GM21528 (cell line): ENCODE results near the gene INHBE.
"Not testable (repeated sequence)": the region's sequence is repeated elsewhere in the genome, so short reads cannot be mapped to it uniquely, and the experiment has no call there.

ENCODE experiments used
- ATAC-seq: cut with Tn5 transposase; IDR thresholded peaks from one replicate; pipeline ENCODE4 v1.9.1; 2021; ENCODE audit warnings: mild to moderate bottlenecking, moderate library complexity; ENCODE audit not compliant: unreplicated experiment, low FRiP score

The INHBE gene

GRCh38 chr12:57491393-57492280 lies 36.5 kb downstream of the INHBE start:
- no peak for ATAC-seq

DNA sequence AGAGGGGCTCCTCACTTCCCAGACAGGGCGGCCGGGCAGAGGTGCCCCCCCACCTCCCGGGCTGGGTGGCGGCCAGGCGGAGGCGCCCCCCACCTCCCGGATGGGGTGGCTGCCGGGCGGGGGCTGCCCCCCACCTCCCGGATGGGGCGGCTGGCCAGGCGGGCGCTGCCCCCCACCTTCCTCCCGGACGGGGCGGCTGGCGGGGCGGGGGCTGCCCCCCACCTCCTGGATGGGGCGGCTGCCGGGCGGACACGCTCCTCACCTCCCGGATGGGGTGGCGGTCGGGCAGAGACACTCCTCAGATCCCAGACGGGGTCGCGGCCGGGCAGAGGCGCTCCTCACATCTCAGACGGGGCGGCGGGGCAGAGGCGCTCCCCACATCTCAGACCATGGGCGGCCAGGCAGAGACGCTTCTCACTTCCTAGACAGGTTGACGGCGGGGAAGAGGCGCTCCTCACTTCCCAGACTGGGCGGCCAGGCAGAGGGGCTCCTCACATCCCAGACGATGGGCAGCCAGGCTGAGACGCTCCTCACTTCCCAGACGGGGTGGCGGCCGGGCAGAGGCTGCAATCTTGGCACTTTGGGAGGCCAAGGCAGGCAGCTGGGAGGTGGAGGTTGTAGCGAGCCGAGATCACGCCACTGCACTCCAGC lies 40.1 kb downstream of the INHBE start:
- ATAC-seq, result not testable (repeated sequence)

DNA sequence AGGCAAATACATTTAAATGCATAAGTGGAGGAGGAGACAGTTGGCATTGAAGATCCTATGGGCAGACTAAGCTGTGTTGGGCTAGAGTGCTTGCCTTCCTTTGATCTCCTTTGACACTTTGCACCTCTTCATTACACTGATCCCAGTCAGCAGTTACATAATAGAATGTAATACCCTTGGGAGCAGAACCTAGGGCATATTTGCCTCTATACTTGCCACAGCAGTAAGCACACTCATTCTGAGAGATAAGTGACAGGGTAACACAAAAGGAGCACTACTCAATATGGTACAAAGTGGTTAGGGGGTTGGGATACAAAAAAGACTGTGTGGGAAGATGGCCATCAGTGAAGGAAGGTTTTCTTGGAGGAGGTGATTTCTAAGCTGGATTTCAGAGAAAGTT lies 41.7 kb downstream of the INHBE start:
- no peak for ATAC-seq

DNA sequence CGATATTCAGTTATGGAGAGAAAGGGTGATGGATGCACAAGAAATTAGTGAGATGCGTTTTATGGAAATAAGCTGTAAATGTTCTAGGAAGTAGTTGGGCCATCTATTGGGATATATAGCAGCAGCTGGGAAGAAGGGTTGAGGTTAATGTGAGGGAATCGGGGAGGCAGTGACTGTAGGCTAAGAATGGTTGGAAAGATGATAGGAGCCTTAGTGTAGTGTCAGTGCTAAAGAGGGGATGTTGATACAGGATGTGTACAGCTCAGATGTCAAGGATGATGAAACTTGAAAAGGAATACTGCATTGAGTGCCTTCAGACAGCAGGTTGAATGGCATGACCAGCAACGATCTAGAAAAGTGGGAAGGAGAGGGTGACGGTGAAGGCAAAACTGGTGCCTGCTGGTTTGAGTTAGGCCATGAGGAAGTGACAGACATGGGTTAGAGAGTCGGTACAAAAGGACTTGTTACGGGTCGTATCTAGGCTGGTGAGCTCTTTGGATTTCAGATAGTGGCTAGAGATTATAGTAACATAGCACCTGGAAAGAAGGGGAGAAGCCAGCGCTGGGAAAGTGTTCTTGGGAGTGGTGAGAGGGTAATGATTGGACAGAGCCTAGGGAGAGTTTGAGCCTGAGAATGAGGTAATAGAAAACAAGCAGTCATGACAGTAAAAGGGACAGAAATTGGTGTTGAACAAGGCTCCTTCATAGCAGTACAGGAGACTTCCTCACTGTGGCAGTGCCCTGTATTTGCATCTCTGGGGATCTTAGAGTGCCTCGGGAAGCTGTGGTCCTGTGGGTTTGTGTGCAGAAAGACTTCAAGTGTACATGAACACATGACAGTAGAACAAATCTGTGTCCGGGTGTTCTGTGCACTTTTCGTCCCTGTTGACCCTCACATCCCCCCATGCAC lies 42.4 kb downstream of the INHBE start:
- no peak for ATAC-seq

DNA sequence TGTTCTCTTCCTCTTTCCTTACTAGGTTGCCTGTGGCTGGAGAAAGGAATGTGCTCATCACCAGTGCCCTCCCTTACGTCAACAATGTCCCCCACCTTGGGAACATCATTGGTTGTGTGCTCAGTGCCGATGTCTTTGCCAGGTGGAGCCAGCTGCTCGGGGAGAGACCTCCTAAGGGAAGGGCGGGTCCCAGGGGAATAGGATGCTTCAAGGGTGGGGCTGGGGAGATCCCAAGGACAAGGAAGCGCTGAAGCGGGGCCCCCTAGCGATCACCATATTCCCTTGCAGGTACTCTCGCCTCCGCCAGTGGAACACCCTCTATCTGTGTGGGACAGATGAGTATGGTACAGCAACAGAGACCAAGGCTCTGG lies 43.0 kb downstream of the INHBE start:
- ATAC-seq, result no peak

DNA sequence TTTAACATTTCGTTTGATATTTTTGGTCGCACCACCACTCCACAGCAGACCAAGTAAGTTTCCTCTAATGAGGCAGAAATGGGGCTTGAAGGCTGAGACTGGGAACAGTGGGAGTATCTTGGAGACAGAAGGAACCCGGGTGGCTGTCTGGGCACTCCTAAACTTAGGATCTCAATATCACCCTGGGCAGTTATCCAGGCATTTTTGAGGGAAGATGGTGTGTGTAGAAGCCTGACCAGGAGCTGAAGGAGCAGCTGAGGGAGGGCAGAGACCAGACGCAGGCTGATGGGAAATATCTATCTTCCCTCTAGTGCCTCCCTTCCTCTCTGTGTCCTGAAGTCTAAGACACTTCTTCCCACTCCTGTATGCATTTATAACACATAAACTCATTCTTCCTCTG lies 43.5 kb downstream of the INHBE start:
- no peak for ATAC-seq

GRCh38 chr12:57500213-57500612 lies 45.1 kb downstream of the INHBE start:
- ATAC-seq, result no peak

GRCh38 chr12:57502311-57502969 lies 47.3 kb downstream of the INHBE start:
- ATAC-seq, result not testable (repeated sequence)

DNA sequence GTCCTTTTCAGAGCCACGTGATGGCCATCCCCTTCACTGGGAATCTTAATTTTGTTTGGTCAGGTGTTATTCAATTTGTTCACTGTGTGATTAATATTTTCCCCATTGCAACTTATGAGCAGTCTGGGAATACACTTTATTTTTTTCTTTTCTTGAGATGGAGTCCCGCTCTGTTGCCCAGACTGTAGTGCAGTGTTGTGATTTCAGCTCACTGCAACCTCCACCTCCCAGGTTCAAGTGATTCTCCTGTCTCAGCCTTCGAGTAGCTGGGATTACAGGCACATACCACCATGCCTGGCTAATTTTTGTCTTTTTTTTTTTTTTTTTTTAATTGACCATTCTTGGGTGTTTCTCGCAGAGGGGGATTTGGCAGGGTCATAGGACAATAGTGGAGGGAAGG lies 51.4 kb downstream of the INHBE start:
- not testable (repeated sequence) for ATAC-seq
